ENCODE data around the gene PRKAG2. TPM values are rescaled to one million over a fixed set of nuclear protein-coding genes. Genes with fewer than 3 reads are reported as not detected.

Gene PRKAG2
- total RNA-seq, 1 experiment from 2014 or later = 23.9 TPM

- Histone ChIP-seq H3K4me3 (ENCODE audit: low read length) (no peak overlapping the region), H4K20me1 (ENCODE audit: low read length) (no peaks in the 10 kb centered on the region), H3K27me3 (ENCODE audit: low read length) (no peaks in the 10 kb centered on the region), H3K79me2 (ENCODE audit: low read length) (no peaks in the 10 kb centered on the region), H3K4me1 (ENCODE audit: insufficient read depth, low read length) (no peaks in the 10 kb centered on the region), H3K4me2 (ENCODE audit: low read length) (no peak overlapping the region), H3F3A (ENCODE audit: low read length, unreplicated experiment) (no peaks in the 10 kb centered on the region), H3K36me3 (ENCODE audit: low read depth, low read length) (no peaks in the 10 kb centered on the region), H3K9me3 (ENCODE audit: low read length) (no peaks in the 10 kb centered on the region), H3K9ac (ENCODE audit: low read length) (no peak overlapping the region), H3K27ac (ENCODE audit: low read length) (no peak overlapping the region), H2AFZ (ENCODE audit: low read length) (no peak overlapping the region), H3K9me2 (replicated peaks; ENCODE audit: low read length) (no peaks in the 10 kb centered on the region)
- no peak for DNase-seq
- no peak for ATAC-seq
- no TSS peak for BruUV-seq (replicated peaks)
- ChIA-PET POLR2A (ENCODE audit: unreplicated experiment) (no interaction called here), CTCF (no interaction called here)
- TF ChIP-seq EZH2phosphoT487 (IDR thresholded peaks at IDR 0.05; ENCODE audit: borderline replicate concordance, low read length) = no peak
- no peak for TF ChIP-seq EZH2 (IDR thresholded peaks at IDR 0.05; ENCODE audit: low read length, unreplicated experiment)
- TF ChIP-seq CTCF (conservative IDR thresholded peaks at IDR 0.05; ENCODE audit: low read depth, low read length) = no peak
- intact Hi-C loops (cut with micrococcal nuclease) = no loop called here
These were observed 7.8 kb downstream of the PRKAG2 start for GRCh38 chr7:151869109-151869428.

- Histone ChIP-seq H3K36me3 (ENCODE audit: low read depth, low read length) (no peaks in the 10 kb centered on the region), H2AFZ (ENCODE audit: low read length) (peak overlapping the region; percentile 57; the same call in 1 of the 2 replicates), H3K79me2 (ENCODE audit: low read length) (no peaks in the 10 kb centered on the region), H4K20me1 (ENCODE audit: low read length) (no peaks in the 10 kb centered on the region), H3K27ac (ENCODE audit: low read length) (no peak overlapping the region), H3K27me3 (ENCODE audit: low read length) (no peaks in the 10 kb centered on the region), H3F3A (ENCODE audit: low read length, unreplicated experiment) (no peaks in the 10 kb centered on the region), H3K9me2 (replicated peaks; ENCODE audit: low read length) (no peaks in the 10 kb centered on the region), H3K4me1 (ENCODE audit: insufficient read depth, low read length) (no peaks in the 10 kb centered on the region), H3K4me3 (ENCODE audit: low read length) (no peak overlapping the region), H3K4me2 (ENCODE audit: low read length) (no peak overlapping the region), H3K9ac (ENCODE audit: low read length) (no peak overlapping the region), H3K9me3 (ENCODE audit: low read length) (no peaks in the 10 kb centered on the region)
- POLR2A ChIA-PET (ENCODE audit: unreplicated experiment) = no interaction called here
- DNase-seq = no peak
- intact Hi-C loops (cut with micrococcal nuclease) = no loop called here
- CTCF ChIA-PET = no interaction called here
- no peak for TF ChIP-seq EZH2 (IDR thresholded peaks at IDR 0.05; ENCODE audit: low read length, unreplicated experiment)
- no peak for TF ChIP-seq EZH2phosphoT487 (IDR thresholded peaks at IDR 0.05; ENCODE audit: borderline replicate concordance, low read length)
- no TSS peak for BruUV-seq (replicated peaks)
- ATAC-seq = no peak; the same call in 1 of the 2 replicates
These were observed 8.4 kb downstream of the PRKAG2 start for GRCh38 chr7:151868396-151869108.

GRCh38 chr7:151867912-151868311 lies 9.0 kb downstream of the PRKAG2 start:
- Histone ChIP-seq H3K4me3 (ENCODE audit: low read length) (no peak overlapping the region), H3K79me2 (ENCODE audit: low read length) (no peaks in the 10 kb centered on the region), H3K4me2 (ENCODE audit: low read length) (no peak overlapping the region), H3K9me2 (replicated peaks; ENCODE audit: low read length) (no peaks in the 10 kb centered on the region), H4K20me1 (ENCODE audit: low read length) (no peaks in the 10 kb centered on the region), H3K9me3 (ENCODE audit: low read length) (no peaks in the 10 kb centered on the region), H3K4me1 (ENCODE audit: insufficient read depth, low read length) (no peaks in the 10 kb centered on the region), H3F3A (ENCODE audit: low read length, unreplicated experiment) (no peaks in the 10 kb centered on the region), H3K9ac (ENCODE audit: low read length) (no peak overlapping the region), H2AFZ (ENCODE audit: low read length) (peak overlapping the region; percentile 57; the same call in 1 of the 2 replicates), H3K27ac (ENCODE audit: low read length) (no peak overlapping the region), H3K27me3 (ENCODE audit: low read length) (no peaks in the 10 kb centered on the region), H3K36me3 (ENCODE audit: low read depth, low read length) (no peaks in the 10 kb centered on the region)
- ChIA-PET POLR2A (ENCODE audit: unreplicated experiment) (no interaction called here), CTCF (no interaction called here)
- intact Hi-C loops (cut with micrococcal nuclease) = no loop called here
- ATAC-seq (no peak), DNase-seq (no peak)
- TF ChIP-seq EZH2 (IDR thresholded peaks at IDR 0.05; ENCODE audit: low read length, unreplicated experiment) = no peak
- TF ChIP-seq EZH2phosphoT487 (IDR thresholded peaks at IDR 0.05; ENCODE audit: borderline replicate concordance, low read length) = no peak
- no peak for TF ChIP-seq CTCF (conservative IDR thresholded peaks at IDR 0.05; ENCODE audit: low read depth, low read length)
- BruUV-seq (replicated peaks) = no TSS peak

Measured in PC-3 (cell line).